H1 (cell line): ENCODE data around the gene RHO. TPM values are rescaled to one million over a fixed set of nuclear protein-coding genes. Genes with fewer than 3 reads are reported as not detected.

Experiments used
- CTCF ChIA-PET: fragments of 300-600 bp; sonication (Branson Sonifier 250); formaldehyde crosslinking; loops from one replicate; lab custom pipeline; 2021; ENCODE audit not compliant: partially characterized antibody; lab: Charles Lee
- POLR2A ChIA-PET: fragments of 300-600 bp; sonication (Branson Sonifier 250); formaldehyde crosslinking; loops from one replicate; lab custom pipeline; 2021; ENCODE audit warnings: inconsistent platforms; ENCODE audit not compliant: partially characterized antibody; lab: Charles Lee
- DNase-seq, 2 experiments: peaks; one replicate each; pipeline versions ENCODE4 v3.0.0 to v3.0.0-alpha.2; 2010 to 2022; ENCODE audit warnings: low spot score in 2 of 2, low read depth in 1 of 2, mixed read lengths in 1 of 2
- FAIRE-seq: peaks from 2 replicates; lab custom pipeline; 2011; peaks lifted over from hg19 to GRCh38; lab: Jason Lieb, UNC
- H2AFZ ChIP-seq: 2 replicates; pipeline ENCODE4 v1.8.1; 2012; ENCODE audit warnings: low read length, inconsistent platforms
- H2AK5ac ChIP-seq: 2 replicates; pipeline ENCODE4 v1.6.1; 2013; ENCODE audit warnings: low read depth, low read length
- H2BK120ac ChIP-seq: replicated peaks from 2 replicates; pipeline ENCODE3; 2013; ENCODE audit warnings: low read depth, low read length, inconsistent platforms
- H2BK12ac ChIP-seq: 2 replicates; pipeline ENCODE4 v1.6.1; 2013; ENCODE audit warnings: low read depth, low read length
- H2BK15ac ChIP-seq: 2 replicates; pipeline ENCODE4 v1.6.1; 2013; ENCODE audit warnings: low read length
- H2BK20ac ChIP-seq: 2 replicates; pipeline ENCODE4 v1.6.1; 2013; ENCODE audit warnings: low read length
- H2BK5ac ChIP-seq: 2 replicates; pipeline ENCODE4 v1.6.1; 2013; ENCODE audit warnings: low read depth, low read length
- H3K14ac ChIP-seq: 2 replicates; pipeline ENCODE4 v1.6.1; 2013; ENCODE audit warnings: inconsistent platforms; ENCODE audit not compliant: insufficient read length
- H3K18ac ChIP-seq: 2 replicates; pipeline ENCODE4 v1.6.1; 2013; ENCODE audit warnings: low read length; ENCODE audit errors: extremely low read depth
- H3K23ac ChIP-seq: 2 replicates; pipeline ENCODE4 v1.6.1; 2013; ENCODE audit warnings: inconsistent platforms; ENCODE audit not compliant: insufficient read length
- H3K23me2 ChIP-seq: 2 replicates; pipeline ENCODE4 v1.6.1; 2013; ENCODE audit warnings: low read depth, low read length
- H3K27ac ChIP-seq: 2 replicates; pipeline ENCODE4 v1.6.1; 2011; ENCODE audit warnings: low read depth, low read length, inconsistent platforms
- H3K27me3 ChIP-seq, 4 experiments: replicated peaks in 1 of 4; 1 replicate in 1 of 4; 2 replicates in 3 of 4; pipeline versions ENCODE4 v1.6.1 to v1.8.1; 2011 to 2013; ENCODE audit warnings: low read length in 3 of 4, mild to moderate bottlenecking in 3 of 4, inconsistent platforms in 2 of 4, mixed read lengths in 2 of 4, moderate library complexity in 1 of 4; ENCODE audit not compliant: control insufficient read depth in 3 of 4, insufficient read depth in 3 of 4; ENCODE audit errors: extremely low read depth in 1 of 4
- H3K36me3 ChIP-seq, 4 experiments: 2 replicates each; pipeline versions ENCODE4 v1.6.1 to v1.8.1; 2011 to 2013; ENCODE audit warnings: mild to moderate bottlenecking in 4 of 4, low read length in 3 of 4, moderate library complexity in 2 of 4, control low read depth in 1 of 4, inconsistent platforms in 1 of 4; ENCODE audit not compliant: insufficient read depth in 4 of 4, control insufficient read depth in 2 of 4
- H3K4ac ChIP-seq: replicated peaks from 2 replicates; pipeline ENCODE3; 2013; ENCODE audit warnings: low read length, low read depth, mixed read lengths, inconsistent platforms; ENCODE audit not compliant: insufficient read length
- H3K4me1 ChIP-seq, 4 experiments: replicated peaks in 1 of 4; 1 replicate in 1 of 4; 2 replicates in 3 of 4; pipeline versions ENCODE4 v1.6.1 to v1.8.1; 2011 to 2013; ENCODE audit warnings: low read length in 3 of 4, inconsistent platforms in 2 of 4, mixed read lengths in 1 of 4; ENCODE audit not compliant: insufficient read depth in 4 of 4, control insufficient read depth in 3 of 4
- H3K4me2 ChIP-seq, 2 experiments: 2 replicates each; pipeline versions ENCODE4 v1.6.1 to v1.8.1; 2011 to 2013; ENCODE audit warnings: low read depth in 2 of 2, low read length in 2 of 2, control low read depth in 1 of 2, inconsistent platforms in 1 of 2, mild to moderate bottlenecking in 1 of 2; ENCODE audit not compliant: insufficient read depth in 1 of 2
- H3K4me3 ChIP-seq, 4 experiments: fragments of 200-600, 300-600 bp in 1 of 4; sonication (generic), shearing (Covaris generic), sonication (Bioruptor Twin) in 1 of 4; 2 replicates each; pipeline versions ENCODE4 v1.5.1 to v1.8.1; 2011 to 2016; ENCODE audit warnings: low read length in 4 of 4, low read depth in 3 of 4, control low read depth in 2 of 4, inconsistent platforms in 2 of 4, mild to moderate bottlenecking in 2 of 4, mixed read lengths in 1 of 4, moderate library complexity in 1 of 4; ENCODE audit not compliant: insufficient read depth in 2 of 4; ENCODE audit errors: extremely low read depth in 1 of 4
- H3K56ac ChIP-seq: replicated peaks from 2 replicates; pipeline ENCODE3; 2013; ENCODE audit warnings: low read depth, mild to moderate bottlenecking, mixed read lengths, low read length, inconsistent platforms; ENCODE audit not compliant: insufficient read length
- H3K79me1 ChIP-seq: 2 replicates; pipeline ENCODE4 v1.6.1; 2013; ENCODE audit warnings: low read depth, low read length, control low read depth
- H3K79me2 ChIP-seq, 2 experiments: 2 replicates each; pipeline versions ENCODE4 v1.6.1 to v1.8.1; 2012 to 2013; ENCODE audit warnings: low read length in 2 of 2, mild to moderate bottlenecking in 2 of 2, inconsistent platforms in 1 of 2; ENCODE audit not compliant: insufficient read depth in 2 of 2, control insufficient read depth in 1 of 2
- H3K9ac ChIP-seq, 4 experiments: replicated peaks in 1 of 4; 1 replicate in 1 of 4; 2 replicates in 3 of 4; pipeline versions ENCODE4 v1.6.1 to v1.8.1; 2011 to 2013; ENCODE audit warnings: low read depth in 3 of 4, low read length in 3 of 4, control low read depth in 2 of 4, mild to moderate bottlenecking in 2 of 4, moderate library complexity in 2 of 4, inconsistent platforms in 1 of 4; ENCODE audit errors: extremely low read depth in 1 of 4
- H3K9me3 ChIP-seq, 2 experiments: 2 replicates each; pipeline versions ENCODE4 v1.6.1 to v1.8.1; 2012 to 2013; ENCODE audit warnings: mild to moderate bottlenecking in 2 of 2, moderate library complexity in 2 of 2, control low read depth in 1 of 2, inconsistent platforms in 1 of 2, low read depth in 1 of 2, low read length in 1 of 2, mixed read lengths in 1 of 2; ENCODE audit not compliant: insufficient read depth in 2 of 2
- H4K20me1 ChIP-seq, 2 experiments: replicated peaks in 1 of 2; 2 replicates each; pipeline versions ENCODE3 to v1.8.1; 2011 to 2013; ENCODE audit warnings: inconsistent platforms in 2 of 2, low read length in 2 of 2, mild to moderate bottlenecking in 1 of 2; ENCODE audit not compliant: insufficient read depth in 2 of 2, control insufficient read depth in 1 of 2
- H4K5ac ChIP-seq: 2 replicates; pipeline ENCODE4 v1.6.1; 2013; ENCODE audit warnings: low read length, low read depth, mixed read lengths, inconsistent platforms; ENCODE audit not compliant: insufficient read length
- H4K8ac ChIP-seq: 2 replicates; pipeline ENCODE4 v1.8.0; 2013; ENCODE audit warnings: mild to moderate bottlenecking, moderate library complexity, low read length, inconsistent platforms; ENCODE audit not compliant: insufficient read depth; ENCODE audit errors: extremely low read depth
- H4K91ac ChIP-seq: replicated peaks from 2 replicates; pipeline ENCODE3; 2013; ENCODE audit warnings: low read length, mixed read lengths, inconsistent platforms; ENCODE audit not compliant: insufficient read length
- ATF2 ChIP-seq: IDR thresholded peaks from 2 replicates; pipeline ENCODE4 v1.6.1; 2012; ENCODE audit warnings: low read length, inconsistent platforms
- CTBP2 ChIP-seq: IDR thresholded peaks from 2 replicates; pipeline ENCODE4 v1.7.0; 2011; ENCODE audit warnings: borderline replicate concordance, mild to moderate bottlenecking, moderate library complexity, mixed read lengths, low read length; ENCODE audit not compliant: insufficient read depth, insufficient read length
- EGR1 ChIP-seq: IDR thresholded peaks from 2 replicates; pipeline ENCODE4 v1.6.1; 2011; ENCODE audit warnings: low read depth, low read length, borderline replicate concordance
- GABPA ChIP-seq: IDR thresholded peaks from 2 replicates; pipeline ENCODE4 v1.6.1; 2011; ENCODE audit warnings: mild to moderate bottlenecking, low read length, moderate library complexity, borderline replicate concordance; ENCODE audit not compliant: insufficient read depth
- HDAC2 ChIP-seq, 2 experiments: fragments of 300-600 bp in 1 of 2; sonication (generic) in 1 of 2; IDR thresholded peaks; 2 replicates each; pipeline ENCODE4 v1.6.1; 2011 to 2012; ENCODE audit warnings: low read depth in 2 of 2, low read length in 2 of 2, mild to moderate bottlenecking in 2 of 2, moderate library complexity in 2 of 2, borderline replicate concordance in 1 of 2, inconsistent platforms in 1 of 2
- MAFK ChIP-seq: IDR thresholded peaks from 2 replicates; pipeline ENCODE4 v1.6.1; 2012; ENCODE audit warnings: low read depth, mild to moderate bottlenecking, improper control_type of control experiment, low read length
- POU5F1 ChIP-seq: IDR thresholded peaks from 2 replicates; pipeline ENCODE4 v1.6.1; 2011; ENCODE audit warnings: low read depth, mild to moderate bottlenecking, low read length, moderate library complexity
- RNF2 ChIP-seq: fragments of 200-900, 300-1000 bp; sonication (generic); IDR thresholded peaks from 2 replicates; pipeline ENCODE4 v1.7.1; 2016; ENCODE audit warnings: borderline replicate concordance, low read depth, mild to moderate bottlenecking, antibody characterized with exemption, low read length; ENCODE audit not compliant: poor library complexity, severe bottlenecking; ENCODE audit errors: missing control alignments
- SIN3A ChIP-seq, 2 experiments: IDR thresholded peaks in 1 of 2; conservative IDR thresholded peaks in 1 of 2; 2 replicates each; pipeline ENCODE4 v1.6.1; 2011 to 2012; ENCODE audit warnings: low read length in 2 of 2, improper control_type of control experiment in 1 of 2, low read depth in 1 of 2, mild to moderate bottlenecking in 1 of 2
- SUZ12 ChIP-seq: fragments of 200-600 bp; sonication (generic); IDR thresholded peaks from 2 replicates; pipeline ENCODE4 v1.6.1; 2012; ENCODE audit warnings: mild to moderate bottlenecking, inconsistent platforms, low read length, moderate library complexity, mixed read lengths
- TAF7 ChIP-seq: optimal IDR thresholded peaks from 2 replicates; pipeline ENCODE3; 2011; ENCODE audit warnings: low read depth, mild to moderate bottlenecking, inconsistent platforms, low read length, moderate library complexity, borderline replicate concordance
- WGBS, 2 experiments: shearing (Covaris generic) in 1 of 2; methylation state at CpG; one replicate each; pipeline versions ENCODE4 v1.1.6 to v1.1.7; 2013 to 2015; ENCODE audit warnings: low lambda C conversion rate in 2 of 2, mixed read lengths in 2 of 2, inconsistent platforms in 1 of 2, low coverage in 1 of 2, missing lambda C conversion rate in 1 of 2; ENCODE audit not compliant: insufficient replicate concordance in 2 of 2, insufficient coverage in 1 of 2, insufficient read length in 1 of 2; ENCODE audit errors: extremely low coverage in 1 of 2, missing lambda C conversion rate in 1 of 2; 5-methylcytosine and 5-hydroxymethylcytosine counted together
- polyA plus RNA-seq, 7 experiments: library from polyadenylated mRNA; depleted of rRNA in 3 of 7; stranded (reverse) in 5 of 7; unstranded in 2 of 7; fragments of >200 nt in 5 of 7; fragments of 200-250 nt in 2 of 7; gene quantifications; 1 replicate in 5 of 7; 2 replicates in 1 of 7; 4 replicates in 1 of 7; pipeline versions ENCODE4 v1.2.1 to v1.2.3, GENCODE V29; 2011 to 2013; ENCODE audit warnings: missing spikeins in 2 of 7, mixed read lengths in 2 of 7
- total RNA-seq: library from RNA; stranded (reverse); fragmentation: NEBNext Ultra II Directional; extraction: Animal tissue kit (Norgen Biotek cat#: 25700); gene quantifications from 2 replicates; pipeline ENCODE4 v1.2.1, GENCODE V29; 2021

The RHO gene
- total and polyA plus RNA-seq, 2 of the 8 experiments (the other 6 are each of a cell fraction or from before 2014, with no cell fraction given), result not detected

- H2BK120ac ChIP-seq, result no peak overlapping the region
- TF ChIP-seq POU5F1 (no peak), ATF2 (no peak), MAFK (no peak), CTBP2 (no peak), EGR1 (no peak), SIN3A (conservative IDR thresholded peaks at IDR 0.05 in 1 of 2, IDR thresholded peaks at IDR 0.05 in 1 of 2; ENCODE audit: low read depth in 1 of 2, low read length in 2 of 2) (no peak), TAF7 (no peak), HDAC2 (IDR thresholded peaks at IDR 0.05; ENCODE audit: borderline replicate concordance in 1 of 2, low read depth in 2 of 2, low read length in 2 of 2) (no peak), RNF2 (no peak), GABPA (no peak), SUZ12 (no peak)
- TF ChIP-seq, all 59 proteins: peak for 0
Measured at GRCh38 chr3:129520960-129521359, 7.5 kb upstream of the RHO start.

More at GRCh38 chr3:129520960-129521359, 7.5 kb upstream of the RHO start:
- 73% methylated on average over 4 of the region's 4 CpGs; no CpG with 5 or more reads in 1 of the 2 experiments for WGBS, 2 experiments
- Histone ChIP-seq H2BK15ac (no peak overlapping the region), H3K79me2 (no peaks in the 10 kb centered on the region), H4K20me1 (no peaks in the 10 kb centered on the region), H4K5ac (no peak overlapping the region), H3K27me3 (no peaks in the 10 kb centered on the region), H2BK20ac (no peak overlapping the region), H3K14ac (no peak overlapping the region), H3K27ac (no peak overlapping the region), H4K91ac (no peak overlapping the region), H3K4me1 (no peaks in the 10 kb centered on the region; a peak in 1 of 7 replicates), H3K56ac (no peak overlapping the region), H3K23me2 (no peaks in the 10 kb centered on the region), H3K4me2 (no peak overlapping the region), H3K18ac (no peak overlapping the region), H3K36me3 (no peaks in the 10 kb centered on the region; a peak in 2 of 8 replicates), H2BK12ac (no peak overlapping the region), H2AFZ (no peak overlapping the region), H4K8ac (no peak overlapping the region), H3K9ac (no peak overlapping the region), H3K9me3 (no peaks in the 10 kb centered on the region), H2AK5ac (no peak overlapping the region), H3K23ac (no peak overlapping the region), H2BK5ac (no peak overlapping the region), H3K4me3 (no peak overlapping the region), H3K4ac (no peak overlapping the region), H3K79me1 (no peaks in the 10 kb centered on the region)
- FAIRE-seq (no peak), DNase-seq (no peak)
- CTCF ChIA-PET, result interaction anchor here (2.4 kb wide), 1 partner anchor 29 kb away, joined by 7 read pairs; no protein-coding TSS in a partner anchor
- POLR2A ChIA-PET, result interaction anchor here (0.6 to 1.2 kb wide), 2 partner anchors 9 to 204 kb away, joined by 3 to 4 read pairs; a partner anchor contains a TSS
